HepG2 (cell line): ENCODE measurements around the gene PPP2R5B. TPM values are rescaled to one million over a fixed set of nuclear protein-coding genes. Genes with fewer than 3 reads are reported as not detected.

ENCODE experiments used
- ARID4A ChIP-seq: sonication (generic); formaldehyde crosslinking; IDR thresholded peaks from 2 replicates; pipeline ENCODE4 v1.5.0; 2020; ENCODE audit warnings: mild to moderate bottlenecking, missing genetic modification reagents, borderline replicate concordance
- ATF4 ChIP-seq, 2 experiments: fragments of 450-650 bp in 1 of 2; sonication (generic) in 1 of 2; formaldehyde crosslinking; IDR thresholded peaks; 2 replicates each; pipeline versions ENCODE4 v1.5.0 to v1.8.0; 2020 to 2022; ENCODE audit warnings: mild to moderate bottlenecking in 1 of 2, missing genetic modification reagents in 1 of 2
- ERF ChIP-seq: IDR thresholded peaks from 2 replicates; pipeline ENCODE4 v1.6.1; 2018; ENCODE audit warnings: missing biosample characterization, missing genetic modification reagents
- FOXK2 ChIP-seq: fragments of 450-650 bp; IDR thresholded peaks from 2 replicates; pipeline ENCODE4 v1.6.1; 2016
- HNRNPL ChIP-seq: fragments of 200-400 bp; formaldehyde crosslinking; IDR thresholded peaks from 2 replicates; pipeline ENCODE4 v1.6.1; 2017; ENCODE audit warnings: mild to moderate bottlenecking, low read depth, low read length
- IKZF4 ChIP-seq: sonication (generic); formaldehyde crosslinking; IDR thresholded peaks from 2 replicates; pipeline ENCODE4 v1.5.1; 2020; ENCODE audit warnings: borderline replicate concordance, mild to moderate bottlenecking, low read depth, missing genetic modification reagents; ENCODE audit errors: not compliant biosample characterization
- MED1 ChIP-seq: sonication (generic); formaldehyde crosslinking; IDR thresholded peaks from 2 replicates; pipeline ENCODE4 v1.4.0; 2020; ENCODE audit warnings: missing genetic modification reagents
- NKX3-1 ChIP-seq: sonication (generic); formaldehyde crosslinking; IDR thresholded peaks from 2 replicates; pipeline ENCODE4 v1.5.0; 2020; ENCODE audit warnings: missing genetic modification reagents
- PAXIP1 ChIP-seq: sonication (generic); formaldehyde crosslinking; conservative IDR thresholded peaks from 2 replicates; pipeline ENCODE4 v1.4.0; 2020; ENCODE audit warnings: mild to moderate bottlenecking, missing genetic modification reagents, moderate library complexity
- RXRB ChIP-seq: IDR thresholded peaks from 2 replicates; pipeline ENCODE4 v1.6.1; 2016; ENCODE audit warnings: borderline replicate concordance, missing genetic modification reagents, missing compliant biosample characterization
- SPEN ChIP-seq: sonication (generic); formaldehyde crosslinking; IDR thresholded peaks from 2 replicates; pipeline ENCODE4 v1.5.1; 2020; ENCODE audit warnings: low read depth, mild to moderate bottlenecking, missing genetic modification reagents
- SRSF1 ChIP-seq: fragments of 200-400 bp; formaldehyde crosslinking; optimal IDR thresholded peaks from 2 replicates; pipeline ENCODE3; 2017; ENCODE audit warnings: mild to moderate bottlenecking, low read depth, low read length, moderate library complexity
- ZFP36L2 ChIP-seq: sonication (generic); formaldehyde crosslinking; IDR thresholded peaks from 2 replicates; pipeline ENCODE4 v1.4.0; 2020; ENCODE audit warnings: missing genetic modification reagents
- ZNF34 ChIP-seq: sonication (generic); formaldehyde crosslinking; IDR thresholded peaks from 2 replicates; pipeline ENCODE4 v1.4.0; 2020; ENCODE audit warnings: mild to moderate bottlenecking, missing genetic modification reagents, borderline replicate concordance
- ZNF414 ChIP-seq: sonication (generic); formaldehyde crosslinking; IDR thresholded peaks from 2 replicates; pipeline ENCODE4 v1.5.0; 2020; ENCODE audit warnings: missing genetic modification reagents
- ZNF572 ChIP-seq: sonication (generic); formaldehyde crosslinking; IDR thresholded peaks from 2 replicates; pipeline ENCODE4 v1.5.1; 2020; ENCODE audit warnings: mild to moderate bottlenecking, missing genetic modification reagents
- ZNF747 ChIP-seq: sonication (generic); formaldehyde crosslinking; IDR thresholded peaks from 2 replicates; pipeline ENCODE4 v1.8.1; 2023; ENCODE audit warnings: missing genetic modification reagents, mild to moderate bottlenecking, borderline replicate concordance
- ZNF782 ChIP-seq: sonication (generic); formaldehyde crosslinking; IDR thresholded peaks from 2 replicates; pipeline ENCODE4 v1.4.0; 2020; ENCODE audit warnings: missing genetic modification reagents, mild to moderate bottlenecking, borderline replicate concordance
- polyA plus RNA-seq, 8 experiments: library from polyadenylated mRNA; depleted of rRNA in 3 of 8; stranded (reverse) in 7 of 8; unstranded in 1 of 8; fragments of >200 nt; fragmentation: Illumina TruSeq in 4 of 8; extraction: Trizol in 4 of 8; gene quantifications; 2 replicates each; pipeline versions ENCODE4 v1.2.1 to v1.2.3, GENCODE V29; 2011 to 2016; ENCODE audit warnings: low read depth in 4 of 8, missing spikeins in 1 of 8, mixed read lengths in 1 of 8; ENCODE audit not compliant: insufficient read depth in 1 of 8
- total RNA-seq, 5 experiments: library from RNA; depleted of rRNA; stranded (reverse); fragments of >200 nt; fragmentation: Illumina TruSeq; extraction: Trizol; gene quantifications; 2 replicates each; pipeline ENCODE4 v1.2.3, GENCODE V29; 2016; ENCODE audit warnings: low read depth in 1 of 5

The PPP2R5B gene
- total and polyA plus RNA-seq, 2 of the 13 experiments (the other 11 are each of a cell fraction or from before 2014, with no cell fraction given): 2.3 to 8.3 TPM

- no peak for TF ChIP-seq ZNF572 (CRISPR knock-in tag)
- TF ChIP-seq ZNF747 (CRISPR knock-in tag): no peak
- no peak for TF ChIP-seq ZNF34 (CRISPR knock-in tag)
- TF ChIP-seq ZFP36L2 (CRISPR knock-in tag): no peak
- TF ChIP-seq ZNF782 (CRISPR knock-in tag): no peak
- TF ChIP-seq PAXIP1: no peak; the same call in none of the 2 replicates
- TF ChIP-seq HNRNPL: no peak
- peak in 1 of 2 experiments; percentile 27; a peak in 1 of 4 replicates for TF ChIP-seq ATF4 (CRISPR knock-in tag; IDR thresholded peaks at IDR 0.05)
- no peak for TF ChIP-seq MED1 (CRISPR knock-in tag)
- no peak for TF ChIP-seq IKZF4 (CRISPR knock-in tag)
- 0 out of 2 replicates have a peak, but pooled peaks have one; percentile 35 for TF ChIP-seq NKX3-1 (CRISPR knock-in tag)
- TF ChIP-seq SRSF1: peak; percentile 88
- TF ChIP-seq FOXK2: no peak
- TF ChIP-seq SPEN: no peak
- peak; percentile 96 for TF ChIP-seq ARID4A
- TF ChIP-seq RXRB: peak; percentile 41
- TF ChIP-seq ERF (CRISPR knock-in tag): peak; percentile 50; the same call in 1 of the 2 replicates
- peak; percentile 65; the same call in 1 of the 2 replicates for TF ChIP-seq ZNF414
- TF ChIP-seq, all 625 proteins: peak for 188
Observed at GRCh38 chr11:64923944-64924909, at the start of gene PPP2R5B (continued).
